ENCODE measurements around the gene NEIL3. TPM values are rescaled to one million over a fixed set of nuclear protein-coding genes. Genes with fewer than 3 reads are reported as not detected.

NEIL3 gene
- total and polyA plus RNA-seq, 9 of the 15 experiments (the other 6 are each of a cell fraction or from before 2014, with no cell fraction given): 2.7 to 23.3 (median 12.9) TPM

DNA sequence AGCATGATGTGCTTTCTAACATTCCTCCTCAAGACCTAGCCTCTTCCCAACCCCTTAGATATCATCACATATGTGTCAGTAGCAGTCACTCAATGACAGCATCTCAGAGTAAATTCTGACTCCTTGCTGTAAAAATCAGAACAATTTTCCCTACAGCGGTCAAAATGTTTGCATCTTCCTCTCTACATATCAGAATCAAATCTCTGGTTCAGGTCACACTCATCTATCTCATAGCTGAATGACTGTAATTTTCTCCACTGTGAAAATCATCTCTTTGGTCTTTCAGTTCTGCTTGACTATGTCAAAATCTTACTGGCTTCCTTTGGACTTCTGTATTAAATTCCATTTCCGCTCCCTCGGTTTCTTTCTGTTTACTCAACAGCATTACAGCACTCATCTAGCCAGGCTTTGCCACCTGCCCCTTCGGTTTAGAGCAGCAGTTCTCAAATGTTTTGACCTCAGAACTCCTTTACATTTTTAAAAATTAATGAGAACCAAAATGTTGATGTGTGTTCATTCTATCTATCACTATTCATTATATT is 75.3 kb downstream of the NEIL3 start:
- no peak overlapping the region for H2AFZ ChIP-seq (ENCODE audit: low read depth, low read length)
- DNase-seq (ENCODE audit: extremely low read depth in 1 of 4, low spot score in 3 of 4) (no peak), FAIRE-seq (no peak), ATAC-seq (no peak)
- H3K9me1 ChIP-seq (ENCODE audit: control insufficient read depth, insufficient read depth, low read length): no peaks in the 10 kb centered on the region
- H3K9ac ChIP-seq (ENCODE audit: insufficient read depth in 1 of 2, low read depth in 2 of 2, low read length in 2 of 2): no peak overlapping the region
- no peaks in the 10 kb centered on the region for H3K27me3 ChIP-seq (ENCODE audit: control insufficient read depth in 2 of 2, insufficient read depth in 2 of 2, low read length in 2 of 2)
- H4K20me1 ChIP-seq (replicated peaks; ENCODE audit: control insufficient read depth, insufficient read depth, low read length): no peaks in the 10 kb centered on the region
- no peaks in the 10 kb centered on the region for H3K79me2 ChIP-seq (ENCODE audit: control insufficient read depth, insufficient read depth, low read length)
- H3K4me2 ChIP-seq (ENCODE audit: insufficient read depth, low read length): no peak overlapping the region
- no peaks in the 10 kb centered on the region for H3K36me3 ChIP-seq (ENCODE audit: control insufficient read depth, insufficient read depth, low read length)
- H3K27ac ChIP-seq (ENCODE audit: extremely low read depth, low read depth, low read length): no peak overlapping the region
- peaks cover 0 to 9% of the 10 kb centered on the region in 2 experiments; a peak in 3 of 5 replicates for H3K4me1 ChIP-seq (replicated peaks in 1 of 2; ENCODE audit: control insufficient read depth in 2 of 2, insufficient read depth in 2 of 2, low read length in 2 of 2)
- in situ Hi-C loops (cut with MboI) (no loop called here), intact Hi-C loops (cut with micrococcal nuclease) (loop anchor here (5.0 kb wide), 1 partner anchor 162 kb away; no protein-coding TSS in a partner anchor)
- BruUV-seq (replicated peaks): no TSS peak
- CTCF ChIA-PET (ENCODE audit: low intra/inter-chr PET ratio): interaction anchor here (0.6 kb wide), 1 partner anchor 31 kb away, joined by 4 read pairs; no protein-coding TSS in a partner anchor
- H3K4me3 ChIP-seq: no peak overlapping the region
- POLR2A ChIA-PET: no interaction called here
- 1% methylated on average over 4 of the region's 4 CpGs for WGBS (ENCODE audit: insufficient coverage, low coverage, missing lambda C conversion rate)
- no peaks in the 10 kb centered on the region for H3K9me3 ChIP-seq (replicated peaks; ENCODE audit: control insufficient read depth, insufficient read depth, low read depth, low read length)
- no peak for TF ChIP-seq POLR2G (IDR thresholded peaks at IDR 0.05; ENCODE audit: low read depth, low read length)
- no peak for TF ChIP-seq HOXB6 (CRISPR knock-in tag; IDR thresholded peaks at IDR 0.05; ENCODE audit: borderline replicate concordance)
- no peak for TF ChIP-seq HEY1 (CRISPR knock-in tag; IDR thresholded peaks at IDR 0.05; ENCODE audit: borderline replicate concordance)
- TF ChIP-seq SMARCA4 (IDR thresholded peaks at IDR 0.05): no peak
- no peak for TF ChIP-seq MCM3 (IDR thresholded peaks at IDR 0.05)
- TF ChIP-seq KAT8 (IDR thresholded peaks at IDR 0.05; ENCODE audit: low read depth): no peak
- TF ChIP-seq SRSF7 (optimal IDR thresholded peaks at IDR 0.05; ENCODE audit: low read depth, low read length): no peak
- TF ChIP-seq HMG20A (CRISPR knock-in tag; conservative IDR thresholded peaks at IDR 0.05): no peak
- TF ChIP-seq, protein P1, sequence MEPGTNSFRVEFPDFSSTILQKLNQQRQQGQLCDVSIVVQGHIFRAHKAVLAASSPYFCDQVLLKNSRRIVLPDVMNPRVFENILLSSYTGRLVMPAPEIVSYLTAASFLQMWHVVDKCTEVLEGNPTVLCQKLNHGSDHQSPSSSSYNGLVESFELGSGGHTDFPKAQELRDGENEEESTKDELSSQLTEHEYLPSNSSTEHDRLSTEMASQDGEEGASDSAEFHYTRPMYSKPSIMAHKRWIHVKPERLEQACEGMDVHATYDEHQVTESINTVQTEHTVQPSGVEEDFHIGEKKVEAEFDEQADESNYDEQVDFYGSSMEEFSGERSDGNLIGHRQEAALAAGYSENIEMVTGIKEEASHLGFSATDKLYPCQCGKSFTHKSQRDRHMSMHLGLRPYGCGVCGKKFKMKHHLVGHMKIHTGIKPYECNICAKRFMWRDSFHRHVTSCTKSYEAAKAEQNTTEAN (CRISPR knock-in tag; IDR thresholded peaks at IDR 0.05): no peak
- TF ChIP-seq, protein P2, sequence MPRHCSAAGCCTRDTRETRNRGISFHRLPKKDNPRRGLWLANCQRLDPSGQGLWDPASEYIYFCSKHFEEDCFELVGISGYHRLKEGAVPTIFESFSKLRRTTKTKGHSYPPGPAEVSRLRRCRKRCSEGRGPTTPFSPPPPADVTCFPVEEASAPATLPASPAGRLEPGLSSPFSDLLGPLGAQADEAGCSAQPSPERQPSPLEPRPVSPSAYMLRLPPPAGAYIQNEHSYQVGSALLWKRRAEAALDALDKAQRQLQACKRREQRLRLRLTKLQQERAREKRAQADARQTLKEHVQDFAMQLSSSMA (CRISPR knock-in tag; IDR thresholded peaks at IDR 0.05): no peak
- TF ChIP-seq HNRNPLL (IDR thresholded peaks at IDR 0.05; ENCODE audit: low read depth, low read length, poor library complexity, severe bottlenecking): no peak
- TF ChIP-seq, protein P3, sequence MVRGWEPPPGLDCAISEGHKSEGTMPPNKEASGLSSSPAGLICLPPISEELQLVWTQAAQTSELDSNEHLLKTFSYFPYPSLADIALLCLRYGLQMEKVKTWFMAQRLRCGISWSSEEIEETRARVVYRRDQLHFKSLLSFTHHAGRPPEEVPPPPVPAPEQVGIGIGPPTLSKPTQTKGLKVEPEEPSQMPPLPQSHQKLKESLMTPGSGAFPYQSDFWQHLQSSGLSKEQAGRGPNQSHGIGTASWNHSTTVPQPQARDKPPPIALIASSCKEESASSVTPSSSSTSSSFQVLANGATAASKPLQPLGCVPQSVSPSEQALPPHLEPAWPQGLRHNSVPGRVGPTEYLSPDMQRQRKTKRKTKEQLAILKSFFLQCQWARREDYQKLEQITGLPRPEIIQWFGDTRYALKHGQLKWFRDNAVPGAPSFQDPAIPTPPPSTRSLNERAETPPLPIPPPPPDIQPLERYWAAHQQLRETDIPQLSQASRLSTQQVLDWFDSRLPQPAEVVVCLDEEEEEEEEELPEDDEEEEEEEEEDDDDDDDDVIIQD (CRISPR knock-in tag; IDR thresholded peaks at IDR 0.05): no peak
- TF ChIP-seq MTA3 (IDR thresholded peaks at IDR 0.05; ENCODE audit: borderline replicate concordance): no peak
